Adrenal gland (tissue), 12 donors: ENCODE measurements around the gene AFAP1L2. TPM values are rescaled to one million over a fixed set of nuclear protein-coding genes. Genes with fewer than 3 reads are reported as not detected.

Experiments
- DNase-seq, 7 donors: peaks; one replicate each; pipeline ENCODE4 v3.0.0-alpha.2; 2019 to 2020
- H3K27ac ChIP-seq, 5 donors: fragments of 200-600 bp; sonication (generic) in 4 of 5; 1 replicate in 3 of 5; 2 replicates in 2 of 5; pipeline versions ENCODE4 v1.5.1 to v1.8.0; 2016 to 2020; ENCODE audit warnings: mild to moderate bottlenecking in 1 of 5
- H3K27me3 ChIP-seq: fragments of 200-600 bp; 2 replicates; pipeline ENCODE4 v1.8.0; 2021
- H3K36me3 ChIP-seq, 2 donors: fragments of 200-600 bp; replicated peaks in 1 of 2; 1 replicate in 1 of 2; 2 replicates in 1 of 2; pipeline versions ENCODE4 v1.5.1 to v1.8.0; 2018 to 2022
- H3K4me1 ChIP-seq, 2 donors: fragments of 200-600 bp; replicated peaks in 1 of 2; 1 replicate in 1 of 2; 2 replicates in 1 of 2; pipeline versions ENCODE4 v1.5.1 to v1.8.0; 2018 to 2021
- H3K4me3 ChIP-seq, 4 donors: fragments of 200-600 bp; sonication (generic) in 3 of 4; one replicate each; pipeline ENCODE4 v1.5.1; 2016 to 2018
- H3K9me3 ChIP-seq, 3 donors: fragments of 200-600 bp; sonication (generic) in 1 of 3; replicated peaks in 1 of 3; 1 replicate in 2 of 3; 2 replicates in 1 of 3; pipeline versions ENCODE4 v1.5.1 to v1.8.0; 2016 to 2021
- CTCF ChIP-seq, 6 experiments: fragments of 450-650 bp in 4 of 6; fragments of 200-600 bp in 2 of 6; sonication (generic) in 1 of 6; IDR thresholded peaks; 1 replicate in 5 of 6; 2 replicates in 1 of 6; pipeline versions ENCODE4 v1.5.1 to v1.8.0; 2016 to 2021; ENCODE audit warnings: antibody characterized with exemption in 6 of 6, mild to moderate bottlenecking in 2 of 6, moderate library complexity in 1 of 6
- POLR2A ChIP-seq, 2 donors: fragments of 450-650 bp; IDR thresholded peaks; one replicate each; pipeline ENCODE4 v1.6.1; 2017; ENCODE audit warnings: antibody characterized with exemption in 2 of 2, mild to moderate bottlenecking in 2 of 2, moderate library complexity in 1 of 2
- WGBS, 4 donors: extraction: QIAGEN DNeasy Blood & Tissue Kit in 2 of 4; methylation state at CpG; one replicate each; pipeline versions ENCODE4 v1.1.5 to v1.1.7; 2013 to 2017; 5-methylcytosine and 5-hydroxymethylcytosine counted together
- intact Hi-C, 2 donors: fragments of 100-400 bp; cut with DNase I; formaldehyde crosslinking; loops; one replicate each; pipeline versions ENCODE4 v1.14.1 to v1.15.0; 2022 to 2023
- polyA plus RNA-seq, 3 donors: library from polyadenylated mRNA; stranded (reverse); fragments of 200-250 nt in 2 of 3; fragments of 350-450 nt in 1 of 3; fragmentation: Illumina TruSeq in 1 of 3; extraction: RNeasy Lipid Tissue Mini Kit (QIAGEN cat#74804) in 1 of 3; gene quantifications; one replicate each; pipeline ENCODE4 v1.2.3, GENCODE V29; 2013 to 2014
- total RNA-seq, 9 donors: library from RNA; depleted of rRNA in 4 of 9; stranded (reverse); fragments of >200 nt in 4 of 9; fragments of 120-200 nt in 1 of 9; fragmentation: NEBNext Ultra II Directional in 1 of 9; extraction: Animal tissue kit (Norgen Biotek cat#: 25700) in 1 of 9; gene quantifications; one replicate each; pipeline versions ENCODE4 v1.1.0 to v1.2.4, GENCODE V29; 2013 to 2023
- donor health status: healthy with polysubstance abuse.
- donor health status: Bipolar disorder and iron deficiency.
- donor health status: DM: yes; HTN: yes; CAD: no.
- donor health status: DM: no; HTN: no; CAD: no.
- donor health status: DM: no; HTN: no; CAD: no.
- donor health status: DM: yes; HTN: yes; CAD: no.

AFAP1L2 gene
- total and polyA plus RNA-seq, 12 donors = 1.4 to 9.4 (median 3.7) TPM

GRCh38 chr10:114356126-114356525 lies 48.2 kb downstream of the AFAP1L2 start:
- Histone ChIP-seq H3K9me3 (no peaks in the 10 kb centered on the region), H3K36me3 (no peaks in the 10 kb centered on the region), H3K4me3 (no peak overlapping the region), H3K4me1 (no peaks in the 10 kb centered on the region), H3K27me3 (peaks cover 3% of the 10 kb centered on the region), H3K27ac (no peak overlapping the region)
- 55 to 68% (median 62%) methylated on average over 4 of the region's 4 CpGs for WGBS, 4 donors
- intact Hi-C loops = no loop called here
- TF ChIP-seq POLR2A (IDR thresholded peaks at IDR 0.05) (no peak), CTCF (IDR thresholded peaks at IDR 0.05) (no peak)
- DNase-seq = no peak

GRCh38 chr10:114353383-114353782 lies 50.9 kb downstream of the AFAP1L2 start:
- H3K4me1 ChIP-seq = no peaks in the 10 kb centered on the region
- no peak overlapping the region for H3K27ac ChIP-seq
- no peak for DNase-seq
- H3K36me3 ChIP-seq = no peaks in the 10 kb centered on the region
- WGBS, 4 donors = 50 to 72% (median 67%) methylated on average over 2 of the region's 2 CpGs
- H3K9me3 ChIP-seq = no peaks in the 10 kb centered on the region
- no peak overlapping the region for H3K4me3 ChIP-seq
- intact Hi-C loops = no loop called here
- TF ChIP-seq CTCF (IDR thresholded peaks at IDR 0.05) (no peak), POLR2A (IDR thresholded peaks at IDR 0.05) (no peak)
- H3K27me3 ChIP-seq = no peaks in the 10 kb centered on the region

- Histone ChIP-seq H3K36me3 (no peaks in the 10 kb centered on the region), H3K4me1 (no peaks in the 10 kb centered on the region), H3K4me3 (no peak overlapping the region), H3K27me3 (no peaks in the 10 kb centered on the region), H3K27ac (no peak overlapping the region), H3K9me3 (no peaks in the 10 kb centered on the region)
- 86 to 91% (median 90%) methylated on average over 9 of the region's 9 CpGs for WGBS, 4 donors
- intact Hi-C loops = no loop called here
- no peak for TF ChIP-seq CTCF (IDR thresholded peaks at IDR 0.05)
- no peak for DNase-seq
These were observed 51.5 kb downstream of the AFAP1L2 start for GRCh38 chr10:114352653-114353298.

GRCh38 chr10:114350751-114351150 lies 53.6 kb downstream of the AFAP1L2 start:
- Histone ChIP-seq H3K27me3 (no peaks in the 10 kb centered on the region), H3K36me3 (no peaks in the 10 kb centered on the region), H3K4me3 (no peak overlapping the region), H3K27ac (no peak overlapping the region), H3K9me3 (no peaks in the 10 kb centered on the region), H3K4me1 (no peaks in the 10 kb centered on the region)
- intact Hi-C loops = no loop called here
- 60 to 79% (median 75%) methylated on average over 9 to 11 of the region's 11 CpGs for WGBS, 4 donors
- TF ChIP-seq CTCF (IDR thresholded peaks at IDR 0.05) (no peak), POLR2A (IDR thresholded peaks at IDR 0.05) (no peak)
- no peak for DNase-seq
